ENCODE data around the gene AFG1L.
"Not testable (repeated sequence)": the region's sequence is repeated elsewhere in the genome, so short reads cannot be mapped to it uniquely, and the experiment has no call there.

AFG1L gene

GRCh38 chr6:108528878-108529277, 234.0 kb downstream of the AFG1L start:
- no peak for DNase-seq

DNA sequence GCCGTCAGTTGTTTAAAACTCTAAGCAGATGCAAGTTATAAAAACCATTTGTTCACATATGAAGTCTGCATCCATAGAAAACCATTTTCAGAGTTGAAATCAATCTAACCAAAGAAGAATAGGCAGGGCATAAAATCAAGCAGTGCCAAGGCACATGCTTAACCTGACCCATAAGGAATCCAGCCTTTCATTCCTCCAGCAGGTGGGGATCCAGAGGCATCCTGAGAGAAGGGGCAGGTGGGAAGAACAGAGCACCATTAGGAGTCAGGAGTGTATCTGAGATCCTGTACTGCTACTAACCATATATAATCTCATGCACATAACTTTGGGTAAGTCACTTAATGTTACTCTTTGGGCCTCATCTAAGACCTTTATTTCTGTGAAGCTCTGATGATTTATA, 236.5 kb downstream of the AFG1L start:
- no peak for DNase-seq

GRCh38 chr6:108535114-108535742, 240.4 kb downstream of the AFG1L start:
- DNase-seq, result no peak

- DNase-seq, result not testable (repeated sequence)
These were observed 241.2 kb downstream of the AFG1L start for GRCh38 chr6:108535920-108536535.

- DNase-seq, result peak; percentile 56
These were observed 247.2 kb downstream of the AFG1L start for GRCh38 chr6:108541843-108542759.

DNA sequence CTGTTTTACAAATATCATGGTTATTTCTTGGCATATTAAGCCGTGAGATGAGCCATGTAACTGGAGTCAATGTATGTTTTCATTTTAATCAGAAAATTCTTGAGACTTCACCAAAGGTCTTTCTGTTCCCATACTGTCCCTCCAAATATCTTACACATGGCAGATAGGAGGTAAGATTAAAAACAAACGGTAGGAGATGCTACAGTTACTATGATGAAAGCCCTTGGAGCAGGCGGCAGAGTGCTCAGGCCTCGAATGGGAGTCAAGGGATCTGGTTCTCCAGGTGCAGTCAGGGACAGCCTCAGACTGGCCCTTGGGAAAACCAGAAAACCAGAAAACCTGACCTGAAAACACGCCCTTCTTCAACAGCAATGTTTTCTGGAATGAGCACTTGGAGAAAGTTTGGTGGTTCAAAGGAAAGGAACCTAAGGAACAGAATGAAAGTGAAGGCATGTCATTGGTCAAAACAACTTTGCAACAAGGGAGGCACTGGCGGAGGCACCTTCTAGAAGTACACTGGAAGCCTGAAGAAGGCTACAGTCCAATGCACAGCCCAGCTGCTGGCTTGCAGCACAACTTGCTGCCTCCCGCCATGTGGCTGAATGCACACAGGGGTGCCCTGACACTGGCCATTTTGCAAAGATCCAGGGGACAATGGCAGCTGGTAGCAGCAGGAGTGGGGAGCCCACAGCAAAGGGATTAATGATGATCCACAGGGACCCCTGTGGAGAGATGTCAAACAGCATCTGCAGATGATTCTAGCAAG, 248.5 kb downstream of the AFG1L start:
- no peak for DNase-seq

GRCh38 chr6:108544606-108545005, 249.8 kb downstream of the AFG1L start:
- DNase-seq, result no peak

GRCh38 chr6:108546079-108547049, 251.5 kb downstream of the AFG1L start:
- DNase-seq, result no peak

- DNase-seq, result no peak
These were observed 254.4 kb downstream of the AFG1L start for GRCh38 chr6:108549241-108549640.

DNA sequence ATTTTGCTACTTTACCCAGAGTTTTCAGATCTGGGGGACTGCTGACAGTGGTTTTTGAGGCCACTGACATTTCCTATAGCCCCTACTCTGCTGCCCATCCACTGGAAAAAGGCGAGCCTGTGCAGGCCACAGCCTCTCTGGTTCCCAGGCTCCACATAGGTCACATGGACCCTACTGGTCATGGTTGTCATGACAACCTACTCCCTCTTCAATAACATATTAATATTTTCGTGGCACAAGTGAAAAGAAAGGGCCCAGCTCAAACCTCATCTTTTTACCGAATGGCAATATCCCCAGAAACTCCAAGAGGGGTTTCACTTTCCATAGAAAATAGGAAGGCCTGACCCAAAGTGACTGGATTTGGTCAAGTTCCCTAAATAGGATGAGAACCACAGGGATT, 254.9 kb downstream of the AFG1L start:
- no peak for DNase-seq

DNA sequence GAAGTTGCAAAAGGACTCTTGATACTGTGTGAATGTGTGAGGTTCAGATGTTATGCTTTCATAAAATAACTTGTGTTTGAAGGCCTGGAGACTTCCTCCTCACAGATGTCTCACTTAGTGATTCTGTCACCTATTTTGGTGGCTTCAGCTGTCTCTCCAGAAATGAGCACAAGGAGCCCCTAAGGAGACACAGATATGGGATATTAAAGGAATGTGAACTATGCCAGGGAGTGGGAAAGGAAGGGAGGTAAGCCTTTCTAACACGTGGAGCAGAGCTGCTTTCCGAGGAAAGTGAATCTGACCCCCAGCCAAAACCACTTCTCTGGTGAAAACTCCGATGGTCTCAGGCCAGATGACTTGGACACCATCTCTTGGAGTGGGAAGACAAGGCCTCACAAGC, 255.4 kb downstream of the AFG1L start:
- no peak for DNase-seq

- no peak for DNase-seq
These were observed 260.7 kb downstream of the AFG1L start for GRCh38 chr6:108555399-108556052.

DNA sequence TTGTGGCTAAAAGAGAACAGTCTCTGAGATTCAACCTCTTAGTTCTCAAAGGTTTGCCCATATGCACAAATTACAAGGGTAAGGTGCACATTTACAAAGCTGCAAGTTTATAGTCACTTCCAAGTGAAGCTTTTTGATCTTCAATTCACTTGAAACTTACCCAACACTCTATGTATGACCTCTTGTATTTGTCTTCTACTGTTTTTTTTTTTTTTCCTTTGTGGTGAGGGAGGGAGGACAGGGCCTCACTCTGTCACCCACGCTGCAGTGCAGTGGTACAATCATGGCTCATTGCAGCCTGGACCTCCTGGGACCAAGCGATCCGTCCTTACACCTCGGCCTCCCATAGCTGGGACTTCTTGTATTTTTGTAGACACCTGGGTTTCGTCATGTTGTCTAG, 261.4 kb downstream of the AFG1L start:
- DNase-seq, result no peak

DNA sequence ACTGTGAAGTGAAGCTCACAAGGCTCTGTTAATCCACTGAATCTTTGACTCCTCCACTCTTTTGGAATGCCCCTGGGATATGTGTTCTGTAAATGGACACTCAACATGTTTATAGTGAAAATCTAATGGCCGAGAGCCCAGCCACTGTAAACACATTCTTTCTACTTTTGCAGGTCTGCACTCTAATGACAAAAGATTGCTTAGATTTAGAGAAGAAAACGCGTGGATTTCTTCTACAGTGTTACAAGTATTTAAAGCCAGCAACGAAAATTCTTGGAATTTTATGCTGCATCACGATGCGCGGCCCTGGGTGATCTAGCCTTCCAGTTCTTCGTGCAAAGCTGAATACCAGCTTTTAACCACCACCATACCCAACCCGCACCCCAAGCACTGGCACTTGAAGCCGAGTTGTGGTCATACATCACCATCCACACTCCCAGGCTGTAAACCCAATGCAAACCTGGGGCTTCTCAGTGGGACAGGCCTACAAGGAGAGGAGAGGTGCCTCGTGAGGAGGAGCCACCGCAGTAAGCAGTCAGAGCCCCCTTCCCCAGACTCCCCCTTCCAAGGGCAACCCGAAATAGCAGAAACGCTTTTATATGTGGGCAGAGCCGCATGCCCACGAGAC, 262.1 kb downstream of the AFG1L start:
- DNase-seq, result no peak

DNA sequence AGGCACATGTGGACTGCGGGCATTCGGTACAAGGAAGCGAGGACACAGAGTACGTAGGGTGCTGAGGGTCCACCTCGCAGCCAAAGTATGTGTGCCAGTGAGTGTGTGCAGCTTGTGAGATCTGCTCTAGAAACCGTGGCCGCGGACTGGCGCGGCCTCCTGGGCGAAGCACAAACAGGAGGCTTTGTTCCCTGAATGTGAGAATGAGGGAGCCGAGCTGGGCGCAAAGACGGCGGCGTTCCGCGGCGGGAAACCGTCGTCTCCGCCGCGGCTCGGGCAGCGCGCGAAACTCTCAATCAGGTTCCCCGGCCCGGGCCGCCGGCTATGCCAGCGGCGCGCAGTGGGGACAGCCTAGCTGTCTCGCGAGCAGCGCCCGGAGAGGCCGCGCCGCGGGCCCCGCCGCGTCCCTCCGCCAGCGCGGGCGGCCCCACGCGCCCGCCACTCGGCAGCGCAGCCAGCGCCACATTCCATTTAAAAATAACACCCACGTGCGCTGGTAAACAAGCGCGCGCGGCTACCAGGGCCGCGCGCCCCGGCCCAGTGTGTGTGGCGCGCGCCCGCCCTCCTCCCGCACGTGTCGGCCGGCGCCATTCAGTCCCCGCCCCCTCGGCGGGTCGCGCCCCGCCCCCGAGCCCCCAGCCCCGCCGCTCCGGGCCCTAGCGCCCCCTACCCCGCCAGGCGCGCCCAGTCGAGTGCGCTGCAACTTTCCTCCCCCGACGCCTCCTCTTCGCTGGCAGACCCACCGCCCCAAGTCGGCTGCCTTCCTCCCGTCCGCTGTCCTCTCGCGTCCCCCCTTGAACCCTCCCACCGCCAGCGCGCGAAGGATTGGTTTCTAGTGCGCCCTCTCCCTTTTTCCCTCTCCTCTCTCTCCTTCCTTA, 262.9 kb downstream of the AFG1L start:
- DNase-seq, result peak; percentile 77

GRCh38 chr6:108558372-108559096, 263.7 kb downstream of the AFG1L start:
- DNase-seq, result peak; percentile 95

- DNase-seq, result peak; percentile 84
These were observed 264.4 kb downstream of the AFG1L start for GRCh38 chr6:108559097-108559883.

DNA sequence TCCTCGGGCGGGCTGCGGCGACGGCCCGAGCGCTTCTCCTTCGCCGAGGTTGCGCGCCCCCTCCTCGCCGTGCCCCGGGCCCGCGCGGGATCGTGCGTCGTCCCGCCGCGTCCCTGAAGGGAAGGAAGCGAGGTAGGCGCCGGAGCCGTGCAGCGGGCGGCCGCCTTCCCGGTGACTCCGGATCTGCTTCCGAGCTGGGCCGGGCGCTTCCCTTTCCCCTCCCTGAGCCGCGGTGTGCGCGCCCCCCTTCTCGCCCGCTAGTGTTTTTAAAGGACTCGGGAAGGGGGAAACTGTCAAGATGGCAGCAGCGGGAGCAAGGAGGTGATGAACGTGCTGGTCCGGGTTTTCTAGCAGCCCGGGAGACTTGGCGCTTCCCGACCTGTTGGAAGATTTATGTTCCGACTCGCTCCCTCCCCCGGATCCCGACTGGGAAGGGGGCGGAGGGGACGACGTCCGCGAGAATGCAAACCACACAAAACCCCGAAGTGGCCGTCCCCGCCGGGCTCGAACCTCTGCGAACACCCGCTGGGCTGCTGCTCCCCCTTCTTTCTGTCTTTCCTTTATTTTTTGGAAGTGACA, 265.1 kb downstream of the AFG1L start:
- DNase-seq, result peak; percentile 17
